AG04449 (cell line): ENCODE measurements around the gene OTOG.

ENCODE experiments used
- CTCF ChIA-PET: fragments of 350-600 bp; formaldehyde crosslinking; extraction: SDS; loops from one replicate; lab custom pipeline; 2021; ENCODE audit warnings: antibody characterized with exemption; lab: Yijun Ruan, JAX
- POLR2A ChIA-PET: fragments of 400-600, 350-600 bp; formaldehyde crosslinking; extraction: SDS; loops from one replicate; lab custom pipeline; 2020; ENCODE audit warnings: antibody characterized with exemption, inconsistent platforms; lab: Yijun Ruan, JAX
- DNase-seq: peaks from one replicate; pipeline ENCODE4 v3.0.0-alpha.2; 2010; ENCODE audit warnings: low read depth, low spot score
- H3K4me3 ChIP-seq: 2 replicates; pipeline ENCODE4 v1.5.1; 2011; ENCODE audit warnings: low read depth, mild to moderate bottlenecking, control low read depth, low read length
- TF ChIP-seq, protein P1 (sequence below): IDR thresholded peaks from one replicate; pipeline ENCODE4 v1.5.1; 2011; ENCODE audit warnings: mild to moderate bottlenecking, moderate library complexity, low read length, control low read depth, inconsistent platforms; ENCODE audit not compliant: insufficient read depth; ENCODE audit errors: missing control alignments

Gene OTOG

DNA sequence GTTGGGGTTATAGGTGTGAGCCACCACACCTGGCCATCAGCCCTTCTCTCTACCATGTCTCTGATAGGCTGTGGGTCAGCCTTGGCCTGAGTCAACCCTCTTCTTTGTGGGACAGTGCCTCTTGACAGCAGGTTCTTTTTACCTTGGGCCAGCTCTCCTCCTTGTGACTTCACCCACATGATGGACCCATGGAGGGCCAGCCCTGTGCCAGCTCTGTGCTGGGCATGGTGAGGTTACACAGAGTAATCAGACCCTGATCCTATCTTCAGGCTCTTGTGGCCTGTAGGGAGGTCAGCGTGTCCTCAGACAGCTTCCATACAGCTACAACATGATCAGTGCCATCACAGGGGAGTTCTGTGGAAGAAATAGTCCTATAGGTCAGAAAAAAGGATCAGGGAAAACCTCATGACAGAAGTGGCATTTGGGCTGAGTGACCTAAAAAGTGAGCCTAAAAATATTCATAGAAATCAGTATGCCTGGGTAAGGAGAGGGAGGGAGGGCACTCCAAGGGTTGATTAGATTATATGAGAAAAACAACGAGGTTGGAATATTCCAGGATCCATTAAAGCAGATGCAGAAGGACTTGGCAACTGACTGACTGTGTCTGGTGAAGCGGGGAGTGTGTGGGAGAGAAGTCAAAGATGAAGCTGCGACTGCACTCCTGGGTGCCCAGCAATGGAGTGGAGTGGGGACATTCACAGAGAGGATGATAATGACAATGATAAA, 17.1 kb downstream of the OTOG start:
- ChIA-PET CTCF (interaction anchor here (0.8 kb wide), 1 partner anchor 35 kb away, joined by 3 read pairs; no protein-coding TSS in a partner anchor), POLR2A (no interaction called here)
- DNase-seq, result no peak
- TF ChIP-seq, protein P1, sequence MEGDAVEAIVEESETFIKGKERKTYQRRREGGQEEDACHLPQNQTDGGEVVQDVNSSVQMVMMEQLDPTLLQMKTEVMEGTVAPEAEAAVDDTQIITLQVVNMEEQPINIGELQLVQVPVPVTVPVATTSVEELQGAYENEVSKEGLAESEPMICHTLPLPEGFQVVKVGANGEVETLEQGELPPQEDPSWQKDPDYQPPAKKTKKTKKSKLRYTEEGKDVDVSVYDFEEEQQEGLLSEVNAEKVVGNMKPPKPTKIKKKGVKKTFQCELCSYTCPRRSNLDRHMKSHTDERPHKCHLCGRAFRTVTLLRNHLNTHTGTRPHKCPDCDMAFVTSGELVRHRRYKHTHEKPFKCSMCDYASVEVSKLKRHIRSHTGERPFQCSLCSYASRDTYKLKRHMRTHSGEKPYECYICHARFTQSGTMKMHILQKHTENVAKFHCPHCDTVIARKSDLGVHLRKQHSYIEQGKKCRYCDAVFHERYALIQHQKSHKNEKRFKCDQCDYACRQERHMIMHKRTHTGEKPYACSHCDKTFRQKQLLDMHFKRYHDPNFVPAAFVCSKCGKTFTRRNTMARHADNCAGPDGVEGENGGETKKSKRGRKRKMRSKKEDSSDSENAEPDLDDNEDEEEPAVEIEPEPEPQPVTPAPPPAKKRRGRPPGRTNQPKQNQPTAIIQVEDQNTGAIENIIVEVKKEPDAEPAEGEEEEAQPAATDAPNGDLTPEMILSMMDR, result no peak
- H3K4me3 ChIP-seq, result no peak overlapping the region

DNA sequence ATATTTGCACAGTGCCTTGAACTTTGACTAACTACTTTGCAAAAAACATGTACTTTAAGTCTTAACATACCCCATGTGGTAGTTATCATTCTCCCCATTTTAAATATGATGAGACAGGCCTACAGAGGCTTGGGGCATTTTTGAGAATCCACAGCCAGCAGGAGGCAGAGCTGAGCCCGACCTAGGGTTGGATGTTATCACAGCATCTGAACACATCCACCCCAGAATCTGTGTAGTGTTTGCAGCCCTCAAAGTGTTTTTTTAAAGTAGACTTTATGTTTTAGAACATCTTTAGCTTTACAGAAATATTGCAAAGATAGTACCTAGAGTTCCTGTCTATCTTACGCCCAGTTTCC, 17.6 kb downstream of the OTOG start:
- no peak overlapping the region for H3K4me3 ChIP-seq
- CTCF ChIA-PET, result interaction anchor here (0.8 kb wide), 1 partner anchor 34 kb away, joined by 3 read pairs; no protein-coding TSS in a partner anchor
- DNase-seq, result no peak
- POLR2A ChIA-PET, result no interaction called here
- TF ChIP-seq, protein P1, result no peak

DNA sequence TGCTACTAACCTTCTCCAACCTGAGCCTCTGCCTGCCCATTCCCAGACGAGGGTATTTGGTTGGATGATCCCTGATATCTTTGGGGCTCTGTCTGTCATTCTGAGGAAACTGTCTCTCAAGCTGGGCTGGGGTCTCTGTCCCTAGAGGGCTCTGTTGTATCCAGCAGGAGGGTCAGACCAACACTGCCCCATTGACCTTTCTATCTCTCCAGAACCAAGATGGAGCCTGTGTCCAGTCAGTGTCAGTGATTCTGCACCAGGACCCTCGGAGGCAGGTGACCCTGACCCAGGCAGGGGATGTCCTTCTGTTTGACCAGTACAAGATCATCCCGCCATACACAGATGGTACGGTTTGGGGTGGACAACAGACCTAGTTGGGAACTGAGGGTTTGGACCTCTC, 21.9 kb downstream of the OTOG start:
- DNase-seq, result no peak
- POLR2A ChIA-PET, result no interaction called here
- no peak overlapping the region for H3K4me3 ChIP-seq
- CTCF ChIA-PET, result no interaction called here
- TF ChIP-seq, protein P1, result no peak

DNA sequence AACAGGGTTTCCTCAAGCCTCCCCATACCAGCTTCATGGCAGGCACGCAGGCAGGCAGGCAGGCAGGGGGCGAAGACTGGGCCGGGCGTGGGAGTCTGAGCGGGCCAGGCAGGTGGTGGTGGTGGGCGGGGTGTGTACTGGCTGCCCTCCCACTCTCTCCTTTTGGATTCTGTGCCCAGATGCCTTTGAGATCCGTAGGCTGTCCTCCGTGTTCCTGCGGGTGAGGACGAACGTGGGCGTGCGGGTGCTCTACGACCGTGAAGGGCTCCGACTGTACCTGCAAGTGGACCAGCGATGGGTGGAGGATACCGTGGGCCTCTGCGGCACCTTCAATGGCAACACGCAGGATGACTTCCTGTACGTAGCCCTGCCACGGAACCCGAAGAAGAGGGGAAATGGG, 23.0 kb downstream of the OTOG start:
- TF ChIP-seq, protein P1, result no peak
- H3K4me3 ChIP-seq, result no peak overlapping the region
- no peak for DNase-seq
- ChIA-PET POLR2A (no interaction called here), CTCF (no interaction called here)

DNA sequence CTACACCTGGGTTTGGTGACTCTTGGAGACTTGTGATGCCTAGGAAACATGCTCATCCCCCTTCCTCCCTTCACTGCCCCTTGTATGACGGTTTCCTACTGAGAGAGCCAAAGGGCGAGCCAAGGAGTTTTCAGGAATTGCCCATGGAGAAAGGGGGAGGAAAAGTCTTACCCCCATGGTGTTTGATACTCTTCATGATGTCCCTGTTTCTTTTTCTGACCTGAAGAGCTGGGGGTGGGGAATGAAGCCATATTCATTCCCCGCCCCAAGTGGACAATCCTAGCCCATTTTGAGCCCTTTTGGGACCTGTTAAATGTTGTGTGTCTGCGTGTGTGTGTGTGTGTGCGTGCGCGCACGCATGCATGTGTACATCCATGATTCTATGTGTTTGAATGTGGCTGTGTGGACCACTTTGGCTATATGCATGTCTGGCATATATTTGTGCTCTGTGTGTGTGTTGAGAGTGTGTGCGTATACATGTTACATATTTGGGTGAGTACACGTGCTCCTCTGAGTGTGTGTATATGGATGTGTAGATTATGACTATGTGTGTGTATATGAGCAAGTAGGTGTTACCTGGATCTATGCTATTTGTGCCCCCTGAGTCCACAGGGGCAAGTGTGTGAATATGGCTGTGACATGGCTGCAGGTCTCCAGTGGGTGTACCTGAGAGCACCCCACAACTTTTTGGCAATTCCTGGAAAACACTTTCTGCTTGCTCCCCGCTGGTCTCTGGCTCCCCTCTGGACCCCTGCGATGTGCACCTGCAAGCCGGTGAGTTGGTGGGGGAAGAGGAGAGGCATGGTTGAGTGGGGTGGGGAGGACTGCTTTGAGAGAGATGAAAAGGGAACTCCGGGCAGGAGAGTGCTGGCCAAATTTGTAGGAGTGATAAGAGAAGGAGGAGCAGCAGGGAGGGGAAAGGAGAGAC, 24.6 kb downstream of the OTOG start:
- DNase-seq, result no peak
- POLR2A ChIA-PET, result no interaction called here
- TF ChIP-seq, protein P1, result no peak
- no peak overlapping the region for H3K4me3 ChIP-seq
- CTCF ChIA-PET, result no interaction called here

DNA sequence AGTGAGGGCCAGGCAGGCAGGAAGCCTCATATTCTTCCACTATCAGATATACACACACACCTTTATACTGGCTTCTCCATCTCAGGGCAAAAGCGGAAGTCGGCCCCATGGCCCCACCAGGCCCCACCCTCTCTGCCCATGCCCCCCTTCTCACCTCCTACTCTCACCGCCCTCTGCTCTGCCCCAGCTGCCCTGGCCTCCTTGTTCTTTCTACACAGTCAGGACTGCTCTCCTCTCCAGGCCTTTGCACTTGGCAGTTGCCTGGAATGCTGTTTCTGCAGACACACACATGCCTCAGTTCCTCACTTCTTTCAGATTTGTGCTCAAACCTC, 25.3 kb downstream of the OTOG start:
- TF ChIP-seq, protein P1, result no peak
- no peak for DNase-seq
- ChIA-PET CTCF (no interaction called here), POLR2A (no interaction called here)
- no peak overlapping the region for H3K4me3 ChIP-seq
